Gastrocnemius medialis (tissue), 4 donors: ENCODE measurements around the gene TPSG1. TPM values are rescaled to one million over a fixed set of nuclear protein-coding genes. Genes with fewer than 3 reads are reported as not detected.
"Not testable (repeated sequence)": the region's sequence is repeated elsewhere in the genome, so short reads cannot be mapped to it uniquely, and the experiment has no call there.

ENCODE experiments used
- ATAC-seq, 2 donors: fragments of 150-250 bp; one replicate each; pipeline ENCODE4 v1.9.1; 2016
- DNase-seq, 2 donors: peaks; one replicate each; pipeline ENCODE4 v3.0.0-alpha.2; 2019
- H3K27ac ChIP-seq, 4 donors: fragments of 200-600 bp; sonication (generic); 1 replicate in 1 of 4; 2 replicates in 3 of 4; pipeline ENCODE4 v1.5.1; 2016 to 2018; ENCODE audit warnings: mild to moderate bottlenecking in 2 of 4, moderate library complexity in 1 of 4
- H3K27me3 ChIP-seq, 3 donors: fragments of 200-600 bp; sonication (generic) in 2 of 3; 1 replicate in 1 of 3; 2 replicates in 2 of 3; pipeline versions ENCODE4 v1.5.1 to v1.6.0; 2016 to 2019; ENCODE audit warnings: mild to moderate bottlenecking in 1 of 3, moderate library complexity in 1 of 3
- H3K36me3 ChIP-seq, 2 donors: fragments of 200-600 bp; sonication (generic) in 1 of 2; one replicate each; pipeline ENCODE4 v1.5.1; 2017 to 2018
- H3K4me1 ChIP-seq, 2 donors: fragments of 200-600 bp; sonication (generic) in 1 of 2; one replicate each; pipeline ENCODE4 v1.5.1; 2016 to 2017; ENCODE audit warnings: mild to moderate bottlenecking in 2 of 2
- H3K4me3 ChIP-seq, 4 donors: fragments of 200-600 bp; sonication (generic) in 3 of 4; 1 replicate in 1 of 4; 2 replicates in 3 of 4; pipeline ENCODE4 v1.5.1; 2016 to 2019; ENCODE audit warnings: mild to moderate bottlenecking in 2 of 4
- H3K9me3 ChIP-seq, 3 donors: fragments of 200-600 bp; sonication (generic) in 2 of 3; 1 replicate in 1 of 3; 2 replicates in 2 of 3; pipeline ENCODE4 v1.5.1; 2016 to 2019
- CTCF ChIP-seq, 5 experiments: fragments of 450-650 bp in 3 of 5; fragments of 200-600 bp in 2 of 5; sonication (generic) in 2 of 5; IDR thresholded peaks in 4 of 5; conservative IDR thresholded peaks in 1 of 5; 1 replicate in 4 of 5; 2 replicates in 1 of 5; pipeline ENCODE4 v1.5.1; 2016 to 2019; ENCODE audit warnings: antibody characterized with exemption in 5 of 5, mild to moderate bottlenecking in 3 of 5, moderate library complexity in 3 of 5
- POLR2A ChIP-seq, 2 donors: fragments of 450-650 bp; IDR thresholded peaks; one replicate each; pipeline ENCODE4 v1.6.1; 2017; ENCODE audit warnings: antibody characterized with exemption in 2 of 2, mild to moderate bottlenecking in 2 of 2, moderate library complexity in 2 of 2
- in situ Hi-C, 4 donors: fragments of 200-750 bp; cut with MboI; loops; one replicate each; pipeline versions ENCODE4 v1.15.0 to v1.8.0; 2017; ENCODE audit warnings: low sequenced_read_pairs in 4 of 4
- intact Hi-C: fragments of 100-400 bp; cut with DNase I; formaldehyde crosslinking; loops from one replicate; pipeline ENCODE4 v1.15.1; 2023; ENCODE audit warnings: low total_unique reads
- total RNA-seq, 4 donors: library from RNA; depleted of rRNA; stranded (reverse); fragments of >200 nt; gene quantifications; one replicate each; pipeline versions ENCODE4 v1.1.0 to v1.2.3, GENCODE V29; 2016

The TPSG1 gene
- total RNA-seq, 4 donors from 2014 or later, result 0.29 TPM; not detected in 3

- intact Hi-C loops, result no loop called here
Observed at GRCh38 chr16:1201444-1201843, 23.6 kb downstream of the TPSG1 start.

GRCh38 chr16:1200014-1200627, 24.9 kb downstream of the TPSG1 start:
- H3K9me3 ChIP-seq, result no peaks in the 10 kb centered on the region
- intact Hi-C loops, result no loop called here
- no peak for TF ChIP-seq CTCF (IDR thresholded peaks at IDR 0.05 in 4 of 5, conservative IDR thresholded peaks at IDR 0.05 in 1 of 5)
- TF ChIP-seq POLR2A (IDR thresholded peaks at IDR 0.05), result no peak
- DNase-seq (no peak), ATAC-seq (no peak)
- no peak overlapping the region for H3K27ac ChIP-seq
- in situ Hi-C loops, result no loop called here
- no peaks in the 10 kb centered on the region for H3K36me3 ChIP-seq
- H3K27me3 ChIP-seq, result peaks cover 0 to 12% (median 5%) of the 10 kb centered on the region in 3 donors
- H3K4me1 ChIP-seq, result no peaks in the 10 kb centered on the region
- H3K4me3 ChIP-seq, result no peak overlapping the region

More at GRCh38 chr16:1201444-1201843, 23.6 kb downstream of the TPSG1 start:
- TF ChIP-seq POLR2A (IDR thresholded peaks at IDR 0.05) (no peak), CTCF (IDR thresholded peaks at IDR 0.05 in 4 of 5, conservative IDR thresholded peaks at IDR 0.05 in 1 of 5) (no peak)
- no peak for DNase-seq
- H3K4me1 ChIP-seq, result no peaks in the 10 kb centered on the region
- no peak overlapping the region for H3K27ac ChIP-seq
- peaks cover 0 to 6% (median 5%) of the 10 kb centered on the region in 3 donors for H3K27me3 ChIP-seq
- ATAC-seq, result no peak
- no peaks in the 10 kb centered on the region for H3K9me3 ChIP-seq
- H3K36me3 ChIP-seq, result no peaks in the 10 kb centered on the region
- in situ Hi-C loops, result no loop called here
- H3K4me3 ChIP-seq, result no peak overlapping the region

GRCh38 chr16:1199347-1200013, 25.6 kb downstream of the TPSG1 start:
- H3K27ac ChIP-seq, result no peak overlapping the region
- no peak overlapping the region for H3K4me3 ChIP-seq
- no peak for ATAC-seq

GRCh38 chr16:1198671-1199346, 26.3 kb downstream of the TPSG1 start:
- in situ Hi-C loops, H3K36me3 ChIP-seq, H3K27ac ChIP-seq: not testable (repeated sequence)

More at GRCh38 chr16:1199347-1200013, 25.6 kb downstream of the TPSG1 start:
- Histone ChIP-seq H3K36me3 (no peaks in the 10 kb centered on the region), H3K9me3 (no peaks in the 10 kb centered on the region), H3K27me3 (peaks cover under 1 to 17% (median 5%) of the 10 kb centered on the region in 3 donors), H3K4me1 (no peaks in the 10 kb centered on the region)
- in situ Hi-C loops (no loop called here), intact Hi-C loops (no loop called here)
- no peak for TF ChIP-seq POLR2A (IDR thresholded peaks at IDR 0.05)
- TF ChIP-seq CTCF (IDR thresholded peaks at IDR 0.05 in 4 of 5, conservative IDR thresholded peaks at IDR 0.05 in 1 of 5), result no peak
- DNase-seq, result no peak

GRCh38 chr16:1198194-1198593, 26.9 kb downstream of the TPSG1 start:
- Histone ChIP-seq H3K4me1 (no peaks in the 10 kb centered on the region), H3K4me3 (no peak overlapping the region), H3K27me3 (peaks cover 3 to 25% (median 5%) of the 10 kb centered on the region in 3 donors), H3K9me3 (no peaks in the 10 kb centered on the region), H3K36me3 (no peaks in the 10 kb centered on the region), H3K27ac (no peak overlapping the region)
- no peak for ATAC-seq
- TF ChIP-seq CTCF (IDR thresholded peaks at IDR 0.05 in 4 of 5, conservative IDR thresholded peaks at IDR 0.05 in 1 of 5) (no peak), POLR2A (IDR thresholded peaks at IDR 0.05) (no peak)
- in situ Hi-C loops, result no loop called here
- DNase-seq, result no peak
- intact Hi-C loops, result no loop called here

More at GRCh38 chr16:1198671-1199346, 26.3 kb downstream of the TPSG1 start:
- intact Hi-C loops, H3K4me3 ChIP-seq, H3K9me3 ChIP-seq, DNase-seq, ATAC-seq, H3K4me1 ChIP-seq: not testable (repeated sequence)
- H3K27me3 ChIP-seq, result peaks cover 3 to 23% (median 5%) of the 10 kb centered on the region in 3 donors
